ENCODE measurements around the gene BRS3. TPM values are rescaled to one million over a fixed set of nuclear protein-coding genes. Genes with fewer than 3 reads are reported as not detected.

The BRS3 gene
- total RNA-seq, 2 donors from 2014 or later = not detected

- Mint-ChIP-seq H3K36me3 (ENCODE audit: low read depth) (no peaks in the 10 kb centered on the region), H3K4me1 (peaks cover 2% of the 10 kb centered on the region), H3K9me3 (peaks cover 51% of the 10 kb centered on the region), H3K4me3 (no peak overlapping the region), H3K27me3 (ENCODE audit: insufficient read depth) (no peaks in the 10 kb centered on the region), H3K27ac (no peak overlapping the region)
- Histone ChIP-seq H3K9ac (ENCODE audit: extremely low read depth, low read length, poor library complexity, severe bottlenecking) (no peak overlapping the region), H3K36me3 (ENCODE audit: control insufficient read depth, insufficient read depth, low read length) (no peaks in the 10 kb centered on the region), H3K27ac (ENCODE audit: low read depth, low read length) (no peak overlapping the region), H3K9me3 (ENCODE audit: control insufficient read depth, low read length) (no peaks in the 10 kb centered on the region), H3K4me1 (ENCODE audit: control insufficient read depth, insufficient read depth, low read length) (no peaks in the 10 kb centered on the region), H3K27me3 (ENCODE audit: control insufficient read depth, insufficient read depth, low read length, poor library complexity, severe bottlenecking) (no peaks in the 10 kb centered on the region), H3K4me3 (ENCODE audit: low read length) (no peak overlapping the region)
- DNase-seq = no peak
- no peak for TF ChIP-seq CTCF (conservative IDR thresholded peaks at IDR 0.05)
- 92% methylated on average over 7 of the region's 7 CpGs; no CpG with 5 or more reads in 1 of the 2 experiments for WGBS, 2 experiments (ENCODE audit: insufficient coverage in 1 of 2, insufficient read length in 1 of 2)
Measured at GRCh38 chrX:136542281-136542680, 54.5 kb downstream of the BRS3 start.

Other genes starting within 250 kb of the BRS3 start
- 10 to 100 TPM; 12.3 to 14.2 TPM for gene MAP7D3, start 236.5 kb upstream of the BRS3 start, total RNA-seq
- not detected for gene ADGRG4, start 187.0 kb upstream of the BRS3 start, total RNA-seq
- gene HTATSF1, start 9.6 kb downstream of the BRS3 start, total RNA-seq = 10 to 100 TPM; 61.1 to 75.5 TPM
- gene VGLL1, start 44.3 kb downstream of the BRS3 start, total RNA-seq = not detected
- not detected for gene CD40LG, start 160.2 kb downstream of the BRS3 start, total RNA-seq